ENCODE data around the gene ROR2. TPM values are rescaled to one million over a fixed set of nuclear protein-coding genes. Genes with fewer than 3 reads are reported as not detected.

Gene ROR2
- total and polyA plus RNA-seq, 2 of the 8 experiments (the other 6 are each of a cell fraction or from before 2014, with no cell fraction given): 2.7 to 4.3 TPM

GRCh38 chr9:91751922-91752321, 198.1 kb downstream of the ROR2 start:
- H2AK5ac ChIP-seq (ENCODE audit: low read depth, low read length): no peak overlapping the region
- H3K23ac ChIP-seq (ENCODE audit: insufficient read length): no peak overlapping the region
- CTCF ChIA-PET (ENCODE audit: partially characterized antibody): interaction anchor here (0.8 to 1.3 kb wide), 2 partner anchors 24 to 278 kb away, joined by 3 read pairs; no protein-coding TSS in a partner anchor
- DNase-seq (ENCODE audit: low read depth in 1 of 2, low spot score in 2 of 2) (no peak), FAIRE-seq (no peak)
- H4K5ac ChIP-seq (ENCODE audit: insufficient read length, low read depth, low read length): no peak overlapping the region
- no peak overlapping the region for H3K56ac ChIP-seq (replicated peaks; ENCODE audit: insufficient read length, low read depth, low read length)
- H4K20me1 ChIP-seq (replicated peaks in 1 of 2; ENCODE audit: control insufficient read depth in 1 of 2, insufficient read depth in 2 of 2, low read length in 2 of 2): no peaks in the 10 kb centered on the region
- H3K36me3 ChIP-seq (ENCODE audit: control insufficient read depth in 2 of 4, insufficient read depth in 4 of 4, low read length in 3 of 4): no peaks in the 10 kb centered on the region
- H3K14ac ChIP-seq (ENCODE audit: insufficient read length): no peak overlapping the region
- no peak overlapping the region for H4K91ac ChIP-seq (replicated peaks; ENCODE audit: insufficient read length, low read length)
- no peak overlapping the region for H3K9ac ChIP-seq (replicated peaks in 1 of 4; ENCODE audit: extremely low read depth in 1 of 4, low read depth in 3 of 4, low read length in 3 of 4)
- no peak overlapping the region for H3K4ac ChIP-seq (replicated peaks; ENCODE audit: insufficient read length, low read depth, low read length)
- no peak overlapping the region for H2BK15ac ChIP-seq (ENCODE audit: low read length)
- POLR2A ChIA-PET (ENCODE audit: partially characterized antibody): no interaction called here
- H4K8ac ChIP-seq (ENCODE audit: extremely low read depth, insufficient read depth, low read length): no peak overlapping the region
- no peaks in the 10 kb centered on the region for H3K79me2 ChIP-seq (ENCODE audit: control insufficient read depth in 1 of 2, insufficient read depth in 2 of 2, low read length in 2 of 2)
- H3K4me3 ChIP-seq (ENCODE audit: extremely low read depth in 1 of 4, insufficient read depth in 2 of 4, low read depth in 3 of 4, low read length in 4 of 4): no peak overlapping the region
- H3K4me1 ChIP-seq (replicated peaks in 1 of 4; ENCODE audit: control insufficient read depth in 3 of 4, insufficient read depth in 4 of 4, low read length in 3 of 4): 0 out of 7 replicates have a peak, but pooled peaks cover 0 to 2% (median 0%) of the 10 kb centered on the region in 4 experiments
- no peak overlapping the region for H2BK12ac ChIP-seq (ENCODE audit: low read depth, low read length)
- no peak overlapping the region for H3K27ac ChIP-seq (ENCODE audit: low read depth, low read length)
- H3K4me2 ChIP-seq (ENCODE audit: insufficient read depth in 1 of 2, low read depth in 2 of 2, low read length in 2 of 2): no peak overlapping the region
- TF ChIP-seq CHD2 (IDR thresholded peaks at IDR 0.05; ENCODE audit: low read length) (no peak), RFX5 (IDR thresholded peaks at IDR 0.05; ENCODE audit: borderline replicate concordance, low read depth, low read length) (no peak), SIN3A (conservative IDR thresholded peaks at IDR 0.05 in 1 of 2, IDR thresholded peaks at IDR 0.05 in 1 of 2; ENCODE audit: low read depth in 1 of 2, low read length in 2 of 2) (no peak)
- TF ChIP-seq, protein P1, sequence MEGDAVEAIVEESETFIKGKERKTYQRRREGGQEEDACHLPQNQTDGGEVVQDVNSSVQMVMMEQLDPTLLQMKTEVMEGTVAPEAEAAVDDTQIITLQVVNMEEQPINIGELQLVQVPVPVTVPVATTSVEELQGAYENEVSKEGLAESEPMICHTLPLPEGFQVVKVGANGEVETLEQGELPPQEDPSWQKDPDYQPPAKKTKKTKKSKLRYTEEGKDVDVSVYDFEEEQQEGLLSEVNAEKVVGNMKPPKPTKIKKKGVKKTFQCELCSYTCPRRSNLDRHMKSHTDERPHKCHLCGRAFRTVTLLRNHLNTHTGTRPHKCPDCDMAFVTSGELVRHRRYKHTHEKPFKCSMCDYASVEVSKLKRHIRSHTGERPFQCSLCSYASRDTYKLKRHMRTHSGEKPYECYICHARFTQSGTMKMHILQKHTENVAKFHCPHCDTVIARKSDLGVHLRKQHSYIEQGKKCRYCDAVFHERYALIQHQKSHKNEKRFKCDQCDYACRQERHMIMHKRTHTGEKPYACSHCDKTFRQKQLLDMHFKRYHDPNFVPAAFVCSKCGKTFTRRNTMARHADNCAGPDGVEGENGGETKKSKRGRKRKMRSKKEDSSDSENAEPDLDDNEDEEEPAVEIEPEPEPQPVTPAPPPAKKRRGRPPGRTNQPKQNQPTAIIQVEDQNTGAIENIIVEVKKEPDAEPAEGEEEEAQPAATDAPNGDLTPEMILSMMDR (IDR thresholded peaks at IDR 0.05; ENCODE audit: control extremely low read depth in 1 of 3, insufficient read depth in 1 of 3, low read depth in 1 of 3, low read length in 3 of 3): no peak
- H2AFZ ChIP-seq (ENCODE audit: low read length): no peak overlapping the region
- H2BK120ac ChIP-seq (replicated peaks; ENCODE audit: low read depth, low read length): no peak overlapping the region
- no peak overlapping the region for H2BK5ac ChIP-seq (ENCODE audit: low read depth, low read length)
- 83% methylated on average over 2 of the region's 2 CpGs; no CpG with 5 or more reads in 1 of the 2 experiments for WGBS, 2 experiments (ENCODE audit: extremely low coverage in 1 of 2, insufficient coverage in 1 of 2, insufficient read length in 1 of 2, insufficient replicate concordance in 2 of 2, low coverage in 1 of 2, low lambda C conversion rate in 2 of 2, missing lambda C conversion rate in 1 of 2)
- H3K79me1 ChIP-seq (ENCODE audit: low read depth, low read length): no peaks in the 10 kb centered on the region
- H2BK20ac ChIP-seq (ENCODE audit: low read length): no peak overlapping the region
- H3K18ac ChIP-seq (ENCODE audit: extremely low read depth, low read length): no peak overlapping the region
- no peaks in the 10 kb centered on the region for H3K9me3 ChIP-seq (ENCODE audit: insufficient read depth in 2 of 2, low read depth in 1 of 2, low read length in 1 of 2)
- no peaks in the 10 kb centered on the region for H3K23me2 ChIP-seq (ENCODE audit: low read depth, low read length)
- no peaks in the 10 kb centered on the region for H3K27me3 ChIP-seq (replicated peaks in 1 of 4; ENCODE audit: control insufficient read depth in 3 of 4, extremely low read depth in 1 of 4, insufficient read depth in 3 of 4, low read length in 3 of 4)

Data from H1 (cell line).